Skeletal muscle satellite cell (primary cell): ENCODE measurements around the gene KREMEN2. TPM values are rescaled to one million over a fixed set of nuclear protein-coding genes. Genes with fewer than 3 reads are reported as not detected.
"Not testable (repeated sequence)": the region's sequence is repeated elsewhere in the genome, so short reads cannot be mapped to it uniquely, and the experiment has no call there.

Experiments
- H3K27me3 ChIP-seq: 2 replicates; pipeline ENCODE4 v1.7.0; 2013; ENCODE audit warnings: low read length; ENCODE audit not compliant: control insufficient read depth, insufficient read depth
- H3K36me3 ChIP-seq: 2 replicates; pipeline ENCODE4 v1.7.0; 2013; ENCODE audit warnings: mild to moderate bottlenecking, control low read depth, low read length; ENCODE audit not compliant: insufficient read depth
- H3K4me1 ChIP-seq: 2 replicates; pipeline ENCODE4 v1.7.0; 2013; ENCODE audit warnings: low read length; ENCODE audit not compliant: control insufficient read depth, insufficient read depth
- H3K4me2 ChIP-seq: 2 replicates; pipeline ENCODE4 v1.7.0; 2013; ENCODE audit warnings: mild to moderate bottlenecking, low read length
- H3K4me3 ChIP-seq: 2 replicates; pipeline ENCODE4 v1.7.0; 2013; ENCODE audit warnings: low read length
- H3K9ac ChIP-seq: 2 replicates; pipeline ENCODE4 v1.7.0; 2013; ENCODE audit warnings: mild to moderate bottlenecking, low read depth, low read length, moderate library complexity
- H3K9me3 ChIP-seq: replicated peaks from 2 replicates; pipeline ENCODE4 v1.7.0; 2013; ENCODE audit warnings: mild to moderate bottlenecking, control low read depth, low read length
- total RNA-seq: library from RNA; depleted of rRNA; stranded (reverse); fragments of >200 nt; gene quantifications from 2 replicates; pipeline ENCODE4 v1.2.3, GENCODE V29; 2012; rRNA removed

The KREMEN2 gene
- total RNA-seq: 1.3 TPM in 1 of 2 replicates, not detected in the other

- Histone ChIP-seq H3K4me3 (peak within 1 kb of the TSS; percentile 58), H3K36me3 (no peaks in the 10 kb centered on the region), H3K9ac (no peak within 1 kb of the TSS)
Measured at GRCh38 chr16:2963723-2964474, at the start of gene KREMEN2. KREMEN2 (plus strand) TSS chr16:2964275; CDS start chr16:2964521, 246 bp downstream.

GRCh38 chr16:2915196-2915929 lies 48.7 kb upstream of the KREMEN2 start:
- peak overlapping the region; percentile 28 for H3K9ac ChIP-seq
- peaks cover 20% of the 10 kb centered on the region for H3K36me3 ChIP-seq
- peaks cover 46% of the 10 kb centered on the region for H3K4me1 ChIP-seq
- no peak overlapping the region for H3K4me3 ChIP-seq
- peak overlapping the region; percentile 10 for H3K4me2 ChIP-seq
- H3K27me3 ChIP-seq: no peaks in the 10 kb centered on the region
- H3K9me3 ChIP-seq: no peaks in the 10 kb centered on the region

More at GRCh38 chr16:2963723-2964474, at the start of gene KREMEN2:
- Histone ChIP-seq H3K4me2 (peak within 1 kb of the TSS; percentile 80), H3K9me3 (no peaks in the 10 kb centered on the region), H3K27me3 (peaks cover 48% of the 10 kb centered on the region), H3K4me1 (peaks cover 19% of the 10 kb centered on the region)

GRCh38 chr16:2919511-2920255 lies 44.4 kb upstream of the KREMEN2 start:
- Histone ChIP-seq H3K4me1 (peaks cover 22% of the 10 kb centered on the region), H3K36me3 (peaks cover 13% of the 10 kb centered on the region), H3K9me3 (no peaks in the 10 kb centered on the region), H3K27me3 (no peaks in the 10 kb centered on the region), H3K4me2 (no peak overlapping the region), H3K4me3 (no peak overlapping the region), H3K9ac (peak overlapping the region; percentile 15)

- Histone ChIP-seq H3K27me3 (no peaks in the 10 kb centered on the region), H3K36me3 (peaks cover 6% of the 10 kb centered on the region), H3K4me1 (peaks cover 6% of the 10 kb centered on the region), H3K9ac (no peak overlapping the region), H3K9me3 (no peaks in the 10 kb centered on the region), H3K4me3 (no peak overlapping the region), H3K4me2 (no peak overlapping the region)
Measured at GRCh38 chr16:2923481-2923880, 40.6 kb upstream of the KREMEN2 start.

- Histone ChIP-seq H3K4me3 (no peak overlapping the region), H3K4me2 (no peak overlapping the region), H3K9me3 (no peaks in the 10 kb centered on the region), H3K36me3 (peaks cover 11% of the 10 kb centered on the region), H3K9ac (no peak overlapping the region), H3K4me1 (peaks cover 4% of the 10 kb centered on the region), H3K27me3 (no peaks in the 10 kb centered on the region)
Measured at GRCh38 chr16:2924901-2925755, 38.9 kb upstream of the KREMEN2 start.

- H3K9me3 ChIP-seq: no peaks in the 10 kb centered on the region
- H3K4me3 ChIP-seq: no peak overlapping the region
- H3K27me3 ChIP-seq: no peaks in the 10 kb centered on the region
- peaks cover 18% of the 10 kb centered on the region for H3K36me3 ChIP-seq
- no peak overlapping the region for H3K4me2 ChIP-seq
- peaks cover 4% of the 10 kb centered on the region for H3K4me1 ChIP-seq
- no peak overlapping the region for H3K9ac ChIP-seq
Measured at GRCh38 chr16:2925951-2926649, 38.0 kb upstream of the KREMEN2 start.

- H3K4me3 ChIP-seq: peak overlapping the region; percentile 25
- peak overlapping the region; percentile 67 for H3K4me2 ChIP-seq
- peaks cover 4% of the 10 kb centered on the region for H3K4me1 ChIP-seq
- H3K36me3 ChIP-seq: peaks cover 21% of the 10 kb centered on the region
- H3K27me3 ChIP-seq: no peaks in the 10 kb centered on the region
- H3K9ac ChIP-seq: no peak overlapping the region
- H3K9me3 ChIP-seq: no peaks in the 10 kb centered on the region
Measured at GRCh38 chr16:2926650-2926999, 37.5 kb upstream of the KREMEN2 start.

- Histone ChIP-seq H3K4me1 (peaks cover 4% of the 10 kb centered on the region), H3K36me3 (peaks cover 21% of the 10 kb centered on the region), H3K9ac (no peak overlapping the region), H3K9me3 (no peaks in the 10 kb centered on the region), H3K4me3 (peak overlapping the region; percentile 25), H3K4me2 (peak overlapping the region; percentile 67), H3K27me3 (no peaks in the 10 kb centered on the region)
Measured at GRCh38 chr16:2927010-2927646, 36.9 kb upstream of the KREMEN2 start.

- not testable (repeated sequence) for H3K9ac ChIP-seq, H3K4me3 ChIP-seq, H3K4me2 ChIP-seq, H3K4me1 ChIP-seq, H3K9me3 ChIP-seq, H3K27me3 ChIP-seq
- H3K36me3 ChIP-seq: peaks cover 21% of the 10 kb centered on the region
Measured at GRCh38 chr16:2928151-2928550, 35.9 kb upstream of the KREMEN2 start.

- H3K27me3 ChIP-seq: no peaks in the 10 kb centered on the region
- peaks cover 21% of the 10 kb centered on the region for H3K36me3 ChIP-seq
- H3K4me1 ChIP-seq: peaks cover 4% of the 10 kb centered on the region
- no peak overlapping the region for H3K4me3 ChIP-seq
- no peak overlapping the region for H3K4me2 ChIP-seq
- H3K9ac ChIP-seq: no peak overlapping the region
- H3K9me3 ChIP-seq: no peaks in the 10 kb centered on the region
Measured at GRCh38 chr16:2928796-2929195, 35.3 kb upstream of the KREMEN2 start.
